OCI-LY7 (cell line): Measurements from ENCODE around the gene NPHP1. TPM values are rescaled to one million over a fixed set of nuclear protein-coding genes. Genes with fewer than 3 reads are reported as not detected.

ENCODE experiments used
- BruUV-seq: library from RNA; stranded (reverse); fragments of 400-500 nt; replicated peaks from 2 replicates; lab custom pipeline; 2021; lab: Mats Ljungman, UMichigan
- CTCF ChIA-PET: fragments of 300-600 bp; sonication (Branson Sonifier 250); formaldehyde crosslinking; loops from one replicate; lab custom pipeline; 2022; ENCODE audit warnings: antibody characterized with exemption; ENCODE audit not compliant: unreplicated experiment; lab: Charles Lee
- POLR2A ChIA-PET: fragments of 300-600 bp; sonication (Branson Sonifier 250); formaldehyde crosslinking; loops from one replicate; lab custom pipeline; 2022; ENCODE audit warnings: antibody characterized with exemption; lab: Charles Lee
- DNase-seq: peaks from one replicate; pipeline ENCODE4 v3.0.0-alpha.2; 2015; ENCODE audit warnings: low spot score
- H2AFZ ChIP-seq: fragments of 200-600 bp; sonication (generic), shearing (Covaris generic); 2 replicates; pipeline ENCODE4 v1.6.1; 2014; ENCODE audit warnings: mild to moderate bottlenecking, antibody characterized with exemption, low read length, moderate library complexity
- H3K27ac ChIP-seq: fragments of 200-600 bp; sonication (generic); 2 replicates; pipeline ENCODE4 v1.5.1; 2014; ENCODE audit warnings: mixed run types, low read depth, mild to moderate bottlenecking, moderate library complexity, low read length, inconsistent platforms; ENCODE audit not compliant: poor library complexity, severe bottlenecking
- H3K36me3 ChIP-seq: fragments of 200-600 bp; sonication (generic); 2 replicates; pipeline ENCODE4 v1.6.1; 2014; ENCODE audit warnings: mild to moderate bottlenecking, antibody characterized with exemption, low read length, moderate library complexity, mixed read lengths; ENCODE audit not compliant: insufficient read depth
- H3K4me1 ChIP-seq: fragments of 200-600 bp; sonication (generic); 2 replicates; pipeline ENCODE4 v1.5.1; 2014; ENCODE audit warnings: mild to moderate bottlenecking, low read length; ENCODE audit not compliant: insufficient read depth, poor library complexity, severe bottlenecking
- H3K4me2 ChIP-seq: fragments of 200-600 bp; sonication (generic); 2 replicates; pipeline ENCODE4 v1.6.1; 2014; ENCODE audit warnings: mild to moderate bottlenecking, low read length
- H3K4me3 ChIP-seq: fragments of 200-600 bp; sonication (generic); 2 replicates; pipeline ENCODE4 v1.5.1; 2014; ENCODE audit warnings: mild to moderate bottlenecking, low read depth, low read length; ENCODE audit not compliant: poor library complexity, severe bottlenecking
- H3K79me2 ChIP-seq: fragments of 200-600 bp; sonication (generic); 2 replicates; pipeline ENCODE4 v1.6.1; 2016; ENCODE audit warnings: low read depth, mild to moderate bottlenecking, low read length, moderate library complexity, mixed read lengths; ENCODE audit not compliant: insufficient read depth
- H3K9me2 ChIP-seq: fragments of 200-600 bp; sonication (generic); 2 replicates; pipeline ENCODE4 v1.6.1; 2016; ENCODE audit warnings: mild to moderate bottlenecking, low read length, mixed read lengths; ENCODE audit not compliant: insufficient read depth
- H3K9me3 ChIP-seq: fragments of 200-600 bp; sonication (generic); 2 replicates; pipeline ENCODE4 v1.6.1; 2014; ENCODE audit warnings: mild to moderate bottlenecking, mixed run types, low read length, mixed read lengths
- H4K20me1 ChIP-seq: fragments of 200-600 bp; sonication (generic); 2 replicates; pipeline ENCODE4 v1.6.1; 2014; ENCODE audit warnings: mild to moderate bottlenecking, antibody characterized with exemption, low read length, moderate library complexity, mixed read lengths; ENCODE audit not compliant: insufficient read depth
- EZH2phosphoT487 ChIP-seq: fragments of 200-600 bp; sonication (generic); IDR thresholded peaks from 2 replicates; pipeline ENCODE4 v1.6.1; 2018; ENCODE audit warnings: low read depth, borderline replicate concordance, mild to moderate bottlenecking, mixed run types, antibody characterized with exemption, low read length, moderate library complexity, mixed read lengths
- intact Hi-C: fragments of 100-400 bp; cut with micrococcal nuclease; formaldehyde crosslinking; loops from one replicate; pipeline ENCODE4 v1.10.0; 2022; ENCODE audit not compliant: unreplicated experiment
- total RNA-seq, 2 experiments: library from RNA; depleted of rRNA in 1 of 2; stranded (reverse); fragments of >200 nt in 1 of 2; shearing (Covaris generic) in 1 of 2; gene quantifications; 2 replicates each; pipeline ENCODE4 v1.2.3, GENCODE V29; 2014 to 2022
- TF ChIP-seq, protein P1 (sequence below): fragments of 200-600 bp; sonication (generic); conservative IDR thresholded peaks from 2 replicates; pipeline ENCODE4 v1.5.1; 2014; ENCODE audit warnings: mild to moderate bottlenecking, antibody characterized with exemption, low read length, moderate library complexity, mixed read lengths

NPHP1 gene
- total RNA-seq, 2 experiments from 2014 or later = 1.6 to 2.0 TPM

DNA sequence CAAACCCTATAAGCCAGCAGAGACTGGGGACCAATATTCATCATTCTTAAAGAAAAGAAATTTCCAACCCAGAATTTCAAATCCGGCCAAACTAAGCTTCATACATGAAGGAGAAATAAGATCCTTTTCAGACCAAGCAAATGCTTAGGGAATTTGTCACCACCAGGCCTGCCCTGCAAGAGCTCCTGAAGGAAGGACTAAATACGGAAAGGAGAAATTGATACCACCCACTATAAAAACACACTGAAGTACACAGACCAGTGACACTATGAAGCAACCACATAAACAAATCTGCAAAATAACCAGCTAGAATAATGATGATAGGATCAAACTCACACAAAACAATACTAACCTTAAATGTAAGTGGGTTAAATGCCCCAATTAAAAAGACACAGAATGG is 22.4 kb downstream of the NPHP1 start:
- no peak for DNase-seq
- H3K4me3 ChIP-seq = no peak overlapping the region

DNA sequence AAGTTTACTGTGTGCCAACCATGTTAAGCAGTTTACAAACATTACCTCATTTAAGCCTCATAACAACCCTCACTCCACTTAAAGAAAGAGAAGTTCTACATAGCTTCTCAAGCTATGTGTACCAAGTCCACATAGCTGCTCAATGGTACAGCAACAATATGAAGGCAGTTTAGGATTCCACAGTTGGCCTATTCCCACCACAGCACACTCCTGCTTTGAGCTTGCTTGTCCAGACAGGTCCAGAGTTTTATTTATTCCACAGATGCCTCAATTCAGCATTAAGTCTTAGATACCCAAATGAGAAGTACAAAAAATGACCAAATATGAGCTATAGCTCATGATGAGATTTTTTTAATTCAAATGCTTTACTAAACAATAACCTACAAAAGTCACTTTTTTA is 24.8 kb downstream of the NPHP1 start:
- BruUV-seq = no TSS peak
- no peak overlapping the region for H2AFZ ChIP-seq
- CTCF ChIA-PET = no interaction called here

More for the DNA sequence above, 22.4 kb downstream of the NPHP1 start:
- POLR2A ChIA-PET = no interaction called here
- Histone ChIP-seq H3K27ac (no peak overlapping the region), H3K36me3 (no peaks in the 10 kb centered on the region), H3K9me2 (no peaks in the 10 kb centered on the region), H2AFZ (no peak overlapping the region), H3K4me1 (no peaks in the 10 kb centered on the region), H3K79me2 (no peaks in the 10 kb centered on the region), H3K4me2 (no peak overlapping the region), H3K9me3 (no peaks in the 10 kb centered on the region), H4K20me1 (no peaks in the 10 kb centered on the region)
- BruUV-seq = no TSS peak
- intact Hi-C loops = no loop called here
- CTCF ChIA-PET = no interaction called here
- no peak for TF ChIP-seq EZH2phosphoT487
- TF ChIP-seq, protein P1, sequence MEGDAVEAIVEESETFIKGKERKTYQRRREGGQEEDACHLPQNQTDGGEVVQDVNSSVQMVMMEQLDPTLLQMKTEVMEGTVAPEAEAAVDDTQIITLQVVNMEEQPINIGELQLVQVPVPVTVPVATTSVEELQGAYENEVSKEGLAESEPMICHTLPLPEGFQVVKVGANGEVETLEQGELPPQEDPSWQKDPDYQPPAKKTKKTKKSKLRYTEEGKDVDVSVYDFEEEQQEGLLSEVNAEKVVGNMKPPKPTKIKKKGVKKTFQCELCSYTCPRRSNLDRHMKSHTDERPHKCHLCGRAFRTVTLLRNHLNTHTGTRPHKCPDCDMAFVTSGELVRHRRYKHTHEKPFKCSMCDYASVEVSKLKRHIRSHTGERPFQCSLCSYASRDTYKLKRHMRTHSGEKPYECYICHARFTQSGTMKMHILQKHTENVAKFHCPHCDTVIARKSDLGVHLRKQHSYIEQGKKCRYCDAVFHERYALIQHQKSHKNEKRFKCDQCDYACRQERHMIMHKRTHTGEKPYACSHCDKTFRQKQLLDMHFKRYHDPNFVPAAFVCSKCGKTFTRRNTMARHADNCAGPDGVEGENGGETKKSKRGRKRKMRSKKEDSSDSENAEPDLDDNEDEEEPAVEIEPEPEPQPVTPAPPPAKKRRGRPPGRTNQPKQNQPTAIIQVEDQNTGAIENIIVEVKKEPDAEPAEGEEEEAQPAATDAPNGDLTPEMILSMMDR = no peak

DNA sequence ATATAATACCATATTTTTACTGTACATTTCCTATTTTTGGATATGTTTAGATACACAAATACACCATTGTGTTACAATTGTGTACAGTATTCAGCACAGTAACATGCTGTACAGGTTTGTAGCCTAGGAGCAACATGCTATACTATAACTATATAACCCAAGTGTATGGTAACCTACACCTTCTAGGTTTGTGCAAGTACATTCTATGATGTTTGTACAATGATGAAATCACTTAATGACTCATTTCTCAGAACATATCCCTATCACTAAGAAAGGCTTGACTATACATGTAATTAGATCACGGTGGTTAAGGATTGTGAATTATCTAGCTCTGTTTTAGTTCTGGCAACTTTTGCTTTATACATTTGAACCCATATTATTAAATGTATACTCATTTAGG is 31.3 kb downstream of the NPHP1 start:
- no TSS peak for BruUV-seq
- Histone ChIP-seq H2AFZ (no peak overlapping the region), H3K4me3 (no peak overlapping the region), H3K4me2 (no peak overlapping the region), H3K9me3 (no peaks in the 10 kb centered on the region), H3K27ac (no peak overlapping the region), H3K79me2 (no peaks in the 10 kb centered on the region), H3K9me2 (no peaks in the 10 kb centered on the region), H3K4me1 (no peaks in the 10 kb centered on the region), H4K20me1 (no peaks in the 10 kb centered on the region), H3K36me3 (no peaks in the 10 kb centered on the region)
- DNase-seq = no peak
- TF ChIP-seq EZH2phosphoT487 = no peak
- TF ChIP-seq, protein P1 = no peak
- ChIA-PET CTCF (no interaction called here), POLR2A (no interaction called here)
- intact Hi-C loops = no loop called here

More for the DNA sequence above, 24.8 kb downstream of the NPHP1 start:
- no peaks in the 10 kb centered on the region for H3K9me3 ChIP-seq
- H3K4me1 ChIP-seq = no peaks in the 10 kb centered on the region
- H3K9me2 ChIP-seq = no peaks in the 10 kb centered on the region
- no peak overlapping the region for H3K4me3 ChIP-seq
- no peak for DNase-seq
- no peak overlapping the region for H3K27ac ChIP-seq
- POLR2A ChIA-PET = interaction anchor here (1.5 kb wide), 1 partner anchor 15 kb away, joined by 8 read pairs; no protein-coding TSS in a partner anchor
- no peaks in the 10 kb centered on the region for H3K79me2 ChIP-seq
- no peak overlapping the region for H3K4me2 ChIP-seq
- intact Hi-C loops = no loop called here
- no peaks in the 10 kb centered on the region for H4K20me1 ChIP-seq
- no peaks in the 10 kb centered on the region for H3K36me3 ChIP-seq
- TF ChIP-seq, protein P1 = no peak
- TF ChIP-seq EZH2phosphoT487 = no peak
